GM19035 (cell line): Measurements from ENCODE around the gene DLG2.

ENCODE experiments used
- ATAC-seq: cut with Tn5 transposase; IDR thresholded peaks from one replicate; pipeline ENCODE4 v1.9.1; 2021; ENCODE audit not compliant: unreplicated experiment

Gene DLG2

DNA sequence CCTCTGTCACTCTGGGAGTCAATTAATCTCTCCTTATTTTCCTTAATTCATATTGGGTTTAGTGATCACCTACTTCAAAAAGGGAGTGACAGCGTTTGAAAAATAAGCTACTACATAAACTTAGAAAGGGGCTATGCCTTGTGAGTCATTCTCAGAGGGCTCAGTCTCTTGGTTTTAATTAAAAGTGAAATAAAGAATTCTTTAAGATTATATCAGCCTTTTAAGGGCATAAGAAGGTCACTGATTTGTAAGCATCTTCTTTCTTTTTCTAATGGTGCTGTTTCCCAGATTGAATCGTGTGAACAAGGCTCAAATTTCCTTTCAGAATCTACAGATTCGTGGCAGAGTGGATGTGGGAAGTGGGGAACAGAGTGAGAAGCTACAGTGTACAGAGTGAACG is 1704.8 kb downstream of the DLG2 start:
- ATAC-seq, result no peak

DNA sequence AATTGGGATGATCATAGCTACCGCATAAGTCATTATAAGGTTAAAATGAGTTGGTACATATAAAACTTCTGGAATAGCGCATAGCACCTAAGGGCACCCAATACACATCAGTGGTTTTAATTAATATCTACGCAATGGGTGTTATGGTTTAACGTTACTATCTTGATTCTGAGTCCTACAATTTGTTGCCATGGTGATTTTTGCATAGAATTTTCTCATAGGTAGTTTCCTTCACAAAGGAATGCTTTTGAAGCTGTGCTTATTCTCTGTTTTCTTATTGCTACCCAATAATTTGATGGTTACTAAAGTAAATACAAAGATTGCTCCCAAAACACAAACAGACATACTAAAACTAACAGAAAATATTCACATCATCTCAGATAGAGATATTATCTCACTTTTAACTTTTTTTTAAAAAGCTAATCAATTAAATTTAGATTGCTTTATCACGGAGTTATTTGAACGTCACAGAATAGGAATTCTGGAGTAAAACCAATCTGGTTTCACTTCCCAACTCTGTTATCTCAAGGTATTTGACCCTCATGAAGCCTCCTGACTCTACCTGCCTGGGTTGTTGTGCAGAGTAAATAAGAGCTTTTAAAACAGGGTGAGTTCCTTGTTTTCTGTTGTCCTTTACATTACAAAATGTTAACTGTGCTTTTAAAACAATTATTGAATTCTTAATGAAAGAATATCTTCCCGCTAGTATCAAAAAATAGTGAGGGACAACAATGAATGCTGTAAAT is 1705.5 kb downstream of the DLG2 start:
- ATAC-seq, result no peak

DNA sequence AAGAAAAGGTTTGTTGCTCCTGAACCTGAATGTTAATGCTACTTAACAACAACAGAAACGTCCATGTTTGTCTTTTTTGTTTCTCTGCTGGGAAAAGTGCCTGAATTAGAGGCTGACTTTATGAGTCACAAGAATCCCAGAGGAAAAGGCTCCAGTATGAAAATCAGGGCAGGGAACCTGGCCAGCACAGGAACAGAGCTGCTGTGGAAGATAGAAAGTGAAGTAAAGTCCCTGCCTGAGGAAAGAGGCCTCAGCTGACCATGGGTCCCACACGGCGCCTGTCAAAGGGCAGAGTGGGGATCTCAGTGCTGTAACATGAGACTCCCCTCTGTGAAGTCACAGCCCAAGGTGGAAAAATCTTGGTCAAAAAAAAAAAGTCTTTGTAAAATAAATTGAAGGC is 1708.7 kb downstream of the DLG2 start:
- ATAC-seq, result no peak

DNA sequence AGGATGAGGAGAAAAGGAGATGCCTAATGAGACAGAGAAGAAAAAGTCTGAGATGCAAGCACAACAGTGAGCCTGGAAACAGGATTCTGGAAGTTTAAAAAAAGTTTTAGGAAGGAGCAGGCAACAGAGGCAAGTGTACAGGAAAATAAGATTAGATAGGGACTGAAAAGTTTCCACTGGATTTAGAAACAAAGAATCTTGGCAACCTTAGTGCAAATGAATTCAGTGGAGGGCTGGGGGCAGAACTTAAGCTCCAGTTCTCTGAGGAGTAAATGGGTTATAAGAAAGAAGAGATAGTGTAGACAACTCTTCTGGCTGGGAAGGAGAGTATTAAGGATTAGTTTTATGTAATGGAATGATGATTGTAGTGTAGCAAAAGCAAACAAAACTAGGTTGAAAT is 1712.1 kb downstream of the DLG2 start:
- ATAC-seq, result no peak

DNA sequence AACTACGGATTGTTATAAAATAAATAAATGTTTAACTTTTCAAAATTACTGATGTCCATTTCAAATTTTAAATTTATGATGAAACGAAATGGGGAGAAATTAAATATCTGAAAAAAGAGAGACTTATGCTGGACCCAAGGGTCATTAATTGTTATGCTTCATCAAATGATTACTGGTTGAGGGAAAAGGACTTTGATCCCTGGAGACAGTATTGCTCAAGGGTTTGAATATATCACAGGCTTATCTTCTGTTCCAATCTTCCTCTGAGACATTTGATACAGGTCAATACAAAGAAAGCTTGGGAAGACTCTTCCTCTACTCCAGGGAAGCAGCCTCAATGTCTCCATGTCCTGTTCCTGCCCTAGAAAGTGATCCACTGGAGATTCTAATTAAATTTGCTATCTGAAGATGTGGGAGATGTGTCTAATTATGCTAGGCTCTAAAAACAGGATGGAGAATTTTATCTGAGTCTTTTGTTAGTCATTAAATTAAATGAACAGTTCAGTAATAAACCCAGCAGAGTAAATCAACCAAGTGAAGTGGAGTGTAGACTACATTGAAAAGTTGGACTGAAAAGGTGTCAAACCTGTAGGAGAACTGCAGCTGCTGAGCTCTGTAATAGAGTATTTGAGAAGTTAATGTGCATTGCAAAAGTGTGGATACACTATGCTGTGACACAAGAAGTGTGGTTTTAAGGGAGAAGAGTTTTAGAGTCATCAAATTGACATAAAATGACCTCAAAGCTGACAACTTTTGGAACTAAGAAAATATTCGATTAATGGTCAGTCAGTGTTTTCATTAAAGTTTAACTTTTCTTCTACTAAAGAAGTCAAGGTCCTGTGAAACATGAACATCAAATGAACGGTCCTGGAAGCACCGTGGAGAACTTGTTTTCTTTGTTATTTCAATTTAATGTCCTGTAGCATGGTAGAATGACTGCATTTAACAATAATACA is 1717.3 kb downstream of the DLG2 start:
- ATAC-seq, result no peak

DNA sequence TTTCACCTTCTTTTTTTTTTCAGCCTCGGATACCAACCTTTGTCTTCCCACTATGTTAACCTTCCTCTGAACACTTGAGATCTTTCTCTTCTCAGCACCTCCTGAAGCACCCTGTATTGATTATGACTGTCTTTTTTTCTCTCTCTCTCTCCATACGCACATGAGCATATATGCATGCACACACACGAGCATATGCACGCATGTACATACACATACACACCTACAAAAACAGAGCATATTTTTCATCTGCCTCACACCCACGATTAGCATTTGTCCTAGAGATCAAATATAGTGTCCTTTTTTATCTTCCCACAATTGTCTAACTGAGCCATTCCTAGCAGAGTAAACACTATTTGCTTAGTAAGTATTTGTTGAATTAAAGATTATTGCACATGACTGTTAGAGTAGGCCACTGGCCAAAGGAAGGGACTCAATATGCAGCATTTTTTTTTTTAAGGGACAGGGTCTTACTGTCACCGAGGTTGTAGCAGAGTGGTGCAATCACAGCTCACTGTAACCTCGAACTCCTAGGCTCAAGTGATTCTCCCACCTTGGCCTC is 1718.8 kb downstream of the DLG2 start:
- no peak for ATAC-seq

DNA sequence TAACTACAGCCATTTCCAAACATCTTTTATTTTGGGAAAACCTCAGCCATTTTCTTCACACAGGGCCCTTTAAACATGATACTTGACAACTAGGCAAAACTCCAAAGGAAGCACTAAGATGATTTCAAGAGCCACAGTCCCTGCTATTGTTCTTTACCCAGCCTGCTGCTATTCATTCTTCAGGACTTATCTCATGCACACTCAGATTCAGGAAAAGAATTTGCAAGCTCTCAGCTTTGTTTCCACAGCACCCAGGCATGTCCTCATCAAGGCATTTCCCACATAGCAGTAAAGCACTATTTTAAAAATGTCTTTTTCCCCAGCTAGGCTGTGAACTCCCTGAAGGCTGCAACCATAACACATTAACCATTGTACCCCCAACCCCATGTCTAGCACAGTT is 1731.6 kb downstream of the DLG2 start:
- ATAC-seq, result no peak

DNA sequence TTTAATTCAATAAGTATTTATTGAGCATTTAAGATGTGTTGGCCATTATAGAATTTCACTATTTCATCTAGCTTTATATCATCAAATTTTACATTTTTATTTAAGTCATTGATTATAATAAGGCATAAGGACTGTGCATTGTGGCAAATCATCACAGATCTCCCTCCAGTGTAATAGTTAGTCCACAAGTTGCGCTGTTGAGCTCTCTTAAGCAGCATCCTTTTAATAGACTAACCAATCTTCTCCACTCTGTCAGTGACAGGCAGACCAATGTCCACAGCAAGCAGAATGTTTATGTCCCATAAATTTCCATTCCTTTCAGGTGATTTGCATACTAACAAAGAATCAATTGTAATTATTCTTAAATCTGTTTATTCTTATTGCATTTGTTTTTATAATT is 1745.7 kb downstream of the DLG2 start:
- no peak for ATAC-seq

DNA sequence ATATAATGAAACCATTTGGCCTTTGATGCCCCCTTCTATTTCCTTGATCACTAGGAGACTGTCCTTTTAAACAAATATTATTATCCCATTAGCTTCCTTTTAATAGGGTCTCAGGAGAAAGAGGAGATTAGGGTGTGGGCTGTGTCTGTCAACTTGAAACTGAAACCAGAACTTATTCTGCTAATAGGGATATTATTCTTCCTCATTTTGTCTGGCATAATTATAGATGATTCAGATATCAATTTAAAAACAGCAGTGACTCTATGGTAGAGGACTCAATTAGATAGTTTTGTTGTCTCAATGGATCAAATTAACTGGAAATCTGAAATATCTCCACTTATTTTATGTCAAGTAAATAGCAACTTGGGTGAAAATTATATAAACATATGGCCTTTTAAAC is 1756.1 kb downstream of the DLG2 start:
- ATAC-seq, result no peak

DNA sequence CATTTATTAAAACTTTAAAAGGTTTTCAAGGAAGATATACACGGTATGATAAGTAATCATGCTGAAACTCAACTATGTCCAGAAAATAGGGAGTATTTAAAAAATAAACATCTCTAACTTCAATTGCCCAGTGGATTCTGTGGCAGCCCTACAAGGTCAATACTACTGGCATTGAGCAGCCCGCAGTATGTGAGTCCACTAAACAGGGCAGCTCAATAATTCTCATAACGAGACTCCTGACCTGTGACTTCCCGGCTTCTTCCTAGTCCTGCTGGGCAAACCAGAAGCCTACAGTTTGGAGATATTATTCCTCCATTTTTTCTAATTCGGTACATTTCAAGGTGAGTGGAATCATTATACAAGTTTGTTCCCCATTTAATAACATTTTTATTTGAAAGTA is 1760.5 kb downstream of the DLG2 start:
- no peak for ATAC-seq

DNA sequence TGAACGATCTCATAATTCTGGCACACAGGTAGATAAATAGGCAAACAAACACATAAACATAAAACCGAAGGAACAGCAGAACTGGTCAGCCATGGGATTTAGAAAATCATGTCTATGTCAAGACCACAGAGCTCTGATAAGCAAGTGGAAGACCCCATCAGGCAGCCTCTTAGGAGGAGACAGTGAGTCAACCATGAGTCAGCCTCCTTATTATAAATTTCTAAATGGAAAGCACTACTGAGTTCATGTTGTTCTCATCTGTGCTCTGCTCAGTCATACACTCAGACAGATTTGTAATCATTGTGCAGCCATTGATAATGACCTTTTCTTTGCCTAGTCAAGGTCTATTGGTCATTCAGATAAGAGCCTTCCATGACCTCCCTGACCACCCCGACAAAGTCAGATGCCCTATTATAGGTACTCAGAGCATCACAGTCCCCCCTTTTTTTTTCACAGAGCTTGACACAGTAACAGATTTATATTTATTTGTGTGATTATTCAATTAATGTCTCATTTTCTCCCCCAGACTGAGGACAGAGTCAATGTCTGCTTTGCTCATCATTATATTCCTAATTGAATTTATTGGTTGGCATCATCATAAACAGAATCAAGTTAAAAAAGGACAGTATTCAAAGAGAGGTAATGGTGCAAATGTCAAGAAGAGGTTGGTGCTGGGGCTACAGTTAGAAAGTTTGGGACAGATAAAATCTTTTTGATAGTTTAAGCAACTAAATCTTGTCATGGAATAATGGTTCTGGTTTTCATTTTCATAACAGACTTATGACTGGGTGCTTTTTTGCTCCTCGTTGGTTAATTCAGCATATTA is 1761.3 kb downstream of the DLG2 start:
- no peak for ATAC-seq

DNA sequence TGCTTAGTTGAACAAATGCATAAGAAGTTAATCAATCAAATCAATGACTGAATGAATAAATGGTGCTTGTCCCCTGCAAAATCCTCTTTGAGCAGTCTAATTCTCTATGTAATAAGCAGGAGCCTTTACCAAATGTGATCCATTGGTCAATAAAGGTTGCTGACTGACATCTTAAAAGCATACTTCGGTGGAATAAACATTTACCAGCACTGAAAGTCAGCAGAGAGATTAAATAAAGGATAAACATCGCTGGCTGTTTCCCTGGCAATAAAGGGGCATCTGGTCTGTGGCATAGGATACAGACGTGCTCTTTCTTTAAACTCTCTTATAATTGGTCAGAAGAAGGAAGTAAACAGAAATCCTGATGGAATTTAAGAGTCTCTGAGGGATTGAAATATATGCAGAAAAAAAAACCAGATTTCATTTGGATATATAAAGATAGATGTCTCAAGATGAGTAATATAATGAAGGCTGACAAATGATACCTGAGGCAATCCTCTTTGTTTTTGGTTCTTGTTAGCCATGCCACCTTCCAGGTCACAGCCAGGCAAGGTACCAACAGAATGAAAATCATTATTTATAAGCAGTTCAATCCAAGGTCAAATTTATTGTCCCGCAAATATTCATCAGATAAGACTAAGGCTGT is 1762.6 kb downstream of the DLG2 start:
- no peak for ATAC-seq

DNA sequence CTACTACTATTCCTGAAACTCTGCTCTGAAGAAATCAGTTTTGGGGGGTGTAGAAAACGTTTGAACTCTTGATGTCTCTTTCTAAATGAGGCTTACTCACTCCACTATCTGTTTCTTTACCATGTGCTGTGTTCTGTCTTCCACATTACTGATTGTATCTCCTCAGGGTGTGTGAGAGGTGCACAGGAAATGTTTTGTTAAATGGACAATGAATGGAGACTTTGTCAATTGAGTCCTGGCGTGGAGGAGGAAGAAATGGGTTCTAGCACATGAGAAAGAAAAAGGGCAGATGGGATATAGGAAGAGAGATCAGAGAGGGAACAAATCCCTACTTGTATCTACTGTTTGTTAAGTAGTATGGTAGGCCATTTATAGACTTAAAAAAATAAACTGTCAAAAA is 1763.9 kb downstream of the DLG2 start:
- ATAC-seq, result no peak

DNA sequence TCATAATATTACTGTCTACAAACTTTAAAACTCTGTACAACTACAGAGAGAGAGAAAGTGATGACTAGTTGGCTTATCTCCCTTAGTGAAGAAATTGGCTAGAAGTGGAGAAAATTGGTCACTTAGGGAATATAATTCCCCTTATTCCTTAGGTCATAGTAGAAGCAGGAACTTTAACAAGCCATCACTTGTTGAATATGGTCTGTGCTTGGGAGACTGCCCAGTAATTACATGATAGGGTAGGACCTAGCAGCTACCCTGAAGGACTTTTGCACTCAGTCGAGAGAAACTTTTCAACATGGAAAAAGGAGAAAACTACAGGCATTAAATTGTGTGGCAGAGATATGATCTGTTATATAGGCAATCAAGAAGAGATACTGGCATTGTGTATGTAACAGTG is 1764.5 kb downstream of the DLG2 start:
- no peak for ATAC-seq

DNA sequence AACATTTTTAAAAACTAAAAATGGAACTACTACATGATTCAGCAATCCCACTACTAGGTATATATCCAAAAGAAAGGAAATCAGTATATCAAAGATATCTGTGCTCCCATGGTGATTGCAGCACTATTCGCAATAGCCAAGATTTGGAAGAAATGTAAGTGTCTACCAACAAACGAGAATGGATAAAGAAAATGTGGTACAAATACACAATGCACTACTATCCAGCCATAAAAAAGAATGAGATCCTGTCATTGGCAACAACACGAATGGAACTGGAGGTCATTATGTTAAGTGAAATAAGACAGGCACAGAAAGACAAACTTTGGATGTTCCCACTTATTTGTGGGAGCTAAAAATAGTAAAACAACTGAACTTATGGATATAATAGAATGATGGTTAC is 1765.1 kb downstream of the DLG2 start:
- ATAC-seq, result no peak

DNA sequence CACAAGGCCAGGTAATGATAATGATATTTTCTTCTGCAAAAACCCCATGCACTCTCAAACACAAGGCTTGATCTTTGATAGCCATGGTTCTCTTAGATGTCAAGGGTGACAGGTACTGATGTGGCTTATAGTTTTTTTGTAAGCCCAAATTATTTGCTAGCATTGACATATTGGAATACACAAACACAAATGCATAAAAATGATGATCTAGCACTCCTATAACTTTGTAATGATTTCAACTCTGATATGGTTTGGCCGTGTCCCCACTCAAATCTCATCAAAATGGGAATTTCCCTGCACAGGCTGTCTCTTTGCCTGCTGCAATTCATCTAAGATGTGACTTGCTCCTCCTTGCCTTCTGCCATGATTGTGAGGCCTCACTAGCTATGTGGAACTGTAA is 1768.5 kb downstream of the DLG2 start:
- no peak for ATAC-seq

DNA sequence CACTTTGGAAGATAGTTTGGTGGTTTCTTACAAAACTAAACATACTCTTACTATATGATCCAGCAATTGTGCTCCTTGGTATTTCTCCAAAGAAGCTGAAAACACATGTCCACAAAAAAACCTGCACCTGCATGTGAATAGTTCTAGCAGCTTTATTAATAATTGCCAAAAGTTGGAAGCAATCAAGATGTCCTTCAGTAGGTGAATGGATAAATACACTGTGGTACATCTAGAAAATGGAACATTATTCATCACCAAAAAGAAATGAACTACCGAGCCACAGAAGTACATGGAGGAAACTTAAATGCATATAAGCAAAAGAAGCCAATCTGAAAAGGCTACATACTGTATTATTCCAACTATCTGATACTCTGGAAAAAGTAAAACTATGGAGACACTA is 1771.9 kb downstream of the DLG2 start:
- no peak for ATAC-seq

DNA sequence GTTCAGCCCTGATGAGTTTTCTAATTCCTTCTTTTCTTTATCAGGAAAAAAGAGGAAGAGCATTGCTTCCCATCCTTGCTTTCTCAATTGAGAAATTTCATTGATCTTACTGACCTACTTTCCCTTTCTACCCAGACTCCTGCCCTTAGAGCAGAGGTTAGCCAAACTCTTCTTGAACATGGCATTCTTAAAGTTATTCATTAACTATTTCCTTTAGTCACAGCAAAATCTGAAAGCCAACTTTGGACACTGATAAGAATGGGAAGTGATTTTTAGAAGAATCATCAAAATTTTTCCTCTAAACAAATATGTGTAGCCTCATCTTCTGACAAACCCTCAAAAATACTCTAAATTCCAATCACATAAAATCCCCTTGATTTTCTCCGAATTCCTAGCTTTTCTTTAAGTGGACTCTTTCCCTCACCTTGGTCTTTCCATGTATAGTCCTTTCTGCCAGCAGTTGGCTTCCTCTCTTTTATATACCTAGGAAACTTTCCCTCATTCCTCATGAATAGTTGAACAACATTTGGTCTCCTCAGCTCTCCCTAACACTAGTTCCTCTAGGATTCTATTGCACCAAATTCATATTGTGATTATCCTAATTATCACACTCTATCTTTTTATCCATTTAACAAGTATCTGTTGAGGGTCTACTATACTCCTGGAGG is 1774.2 kb downstream of the DLG2 start:
- ATAC-seq, result no peak

DNA sequence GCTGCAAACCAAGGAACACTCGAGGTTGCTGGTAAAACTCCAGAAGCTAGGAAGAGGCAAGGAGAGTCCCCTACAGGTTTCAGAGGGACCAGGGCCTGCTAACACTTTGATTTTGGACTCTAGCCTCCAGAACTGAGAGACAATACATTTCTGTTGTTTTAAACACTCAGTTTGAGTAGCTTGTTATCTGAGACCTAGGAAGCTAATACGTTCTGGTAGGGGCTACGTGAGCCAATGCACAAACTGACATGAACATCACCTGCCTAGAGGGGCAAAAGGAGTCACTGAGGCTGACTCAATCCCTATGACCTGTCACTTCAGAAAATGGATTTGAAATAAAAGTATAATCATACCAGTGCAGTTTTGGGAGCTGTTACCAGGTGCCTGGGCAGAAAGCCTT is 1775.1 kb downstream of the DLG2 start:
- no peak for ATAC-seq

DNA sequence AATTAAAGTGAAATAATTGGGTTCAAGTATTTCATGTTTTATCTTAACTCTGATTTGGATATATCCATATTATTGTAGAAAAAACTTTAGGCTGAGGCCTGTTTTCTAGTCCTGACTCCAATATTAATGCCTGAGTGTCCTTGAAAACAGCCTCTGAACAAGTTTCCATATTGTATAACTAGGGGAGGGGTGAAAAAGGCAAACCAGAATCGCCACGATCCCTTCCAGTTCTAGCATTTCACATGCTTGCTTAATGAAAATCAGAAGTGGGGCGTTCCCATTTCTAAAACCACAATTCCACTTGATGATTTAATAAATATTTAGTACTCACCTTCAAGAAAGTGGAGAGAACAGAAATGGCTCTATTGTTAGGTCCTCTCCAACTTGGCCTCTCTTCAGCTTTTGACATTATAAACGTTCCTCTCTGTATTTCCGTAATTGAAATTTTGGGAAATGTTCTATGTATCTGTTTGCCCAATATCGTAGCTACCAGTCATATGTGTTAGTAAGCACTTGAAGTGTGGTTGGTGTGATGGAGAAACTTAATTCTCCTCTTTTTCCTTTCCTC is 1779.6 kb downstream of the DLG2 start:
- no peak for ATAC-seq
